ENCODE results near the gene DISP3.

The DISP3 gene

DNA sequence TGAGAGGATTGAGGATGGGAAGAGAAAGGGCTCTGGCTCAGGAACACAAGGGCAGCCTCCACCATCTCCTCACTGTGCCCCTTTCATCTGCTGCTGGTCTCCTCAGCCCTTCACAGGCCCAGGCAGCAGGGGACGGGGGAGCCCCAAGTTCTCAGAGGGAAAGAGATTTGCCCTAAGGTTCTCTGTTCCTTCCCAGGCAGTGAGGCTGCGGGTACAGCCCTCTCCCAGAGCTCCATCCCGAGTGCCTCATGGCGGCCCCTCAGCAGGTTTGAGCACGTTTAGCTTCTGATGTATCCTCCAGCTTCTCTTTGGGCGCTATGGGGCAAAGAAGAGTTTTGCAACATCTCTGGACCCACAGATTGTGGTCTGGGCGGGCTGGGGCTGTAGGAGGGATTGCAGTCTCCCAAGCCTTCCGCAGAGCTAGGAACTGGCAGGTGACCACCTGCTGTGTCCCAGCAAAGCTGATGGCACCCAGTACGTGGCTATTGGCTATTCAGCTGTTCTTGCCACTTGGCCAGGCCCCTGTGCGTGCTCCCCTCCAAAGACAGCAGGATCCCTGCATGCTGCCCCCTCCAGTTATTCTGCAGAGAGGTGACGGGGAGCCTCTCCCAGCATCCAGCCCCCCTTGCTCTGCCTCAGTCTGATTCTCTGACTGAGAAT lies 10.1 kb downstream of the DISP3 start:
- no peak for DNase-seq

DNA sequence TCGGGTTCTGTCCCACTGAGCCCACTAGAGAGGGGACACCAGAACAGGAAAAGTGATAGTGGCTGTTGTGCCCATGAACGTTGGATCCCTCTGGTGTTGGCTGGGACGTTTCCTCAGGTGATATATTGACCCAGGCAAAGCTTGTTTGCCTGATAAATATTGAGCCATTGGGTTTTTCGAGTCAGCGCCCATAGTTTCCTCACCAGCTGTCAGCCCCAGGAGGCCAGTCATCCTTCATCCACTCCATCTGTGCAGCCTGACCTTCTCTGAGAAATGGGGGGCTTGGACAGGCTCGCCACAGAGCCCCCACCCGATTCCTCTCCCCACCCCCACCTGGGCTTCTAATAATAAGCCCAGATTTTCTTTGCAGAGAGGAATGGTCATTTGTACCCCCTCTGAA lies 13.3 kb downstream of the DISP3 start:
- no peak for DNase-seq

- DNase-seq = no peak
These were observed 15.2 kb downstream of the DISP3 start for GRCh38 chr1:11493972-11494655.

DNA sequence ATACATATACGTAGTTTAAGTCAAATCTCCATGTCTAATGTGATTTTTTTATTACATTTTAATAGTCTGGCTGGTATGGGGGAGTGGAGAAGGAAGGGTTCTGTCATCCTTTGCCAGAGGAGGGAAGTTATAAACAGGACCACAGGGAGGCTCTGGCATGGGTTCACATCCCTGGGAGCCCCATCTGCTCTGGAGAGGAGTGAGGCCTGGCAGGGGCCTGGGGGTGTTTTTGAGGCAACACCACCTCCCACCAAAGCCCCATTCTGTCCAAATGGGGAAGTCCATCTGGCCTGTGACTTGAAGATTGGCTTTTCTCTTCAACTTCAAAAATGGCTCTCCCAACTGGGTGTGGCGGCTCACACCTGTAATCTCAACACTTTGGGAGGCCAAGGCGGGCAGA lies 15.8 kb downstream of the DISP3 start:
- no peak for DNase-seq

DNA sequence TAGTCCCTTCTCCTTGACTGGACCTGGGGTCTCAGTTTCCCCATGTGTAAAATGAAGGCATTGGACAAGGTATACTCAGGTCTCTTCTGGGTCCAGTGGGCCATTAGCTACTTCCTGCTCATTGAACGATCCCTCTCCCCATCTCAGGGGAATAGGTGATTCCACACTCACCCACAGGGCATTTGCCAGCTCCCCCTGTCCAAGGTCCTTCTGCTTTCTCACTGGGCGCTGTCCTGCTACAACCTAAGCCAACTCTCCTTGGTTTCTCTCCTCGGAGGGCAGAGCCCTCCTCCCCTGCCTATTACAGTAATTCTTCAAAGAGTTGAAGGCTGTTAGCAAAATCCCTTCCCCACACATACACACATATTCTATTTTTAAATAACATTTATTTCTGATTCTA lies 16.6 kb downstream of the DISP3 start:
- DNase-seq = no peak

GRCh38 chr1:11496551-11497080 lies 17.7 kb downstream of the DISP3 start:
- DNase-seq = no peak

DNA sequence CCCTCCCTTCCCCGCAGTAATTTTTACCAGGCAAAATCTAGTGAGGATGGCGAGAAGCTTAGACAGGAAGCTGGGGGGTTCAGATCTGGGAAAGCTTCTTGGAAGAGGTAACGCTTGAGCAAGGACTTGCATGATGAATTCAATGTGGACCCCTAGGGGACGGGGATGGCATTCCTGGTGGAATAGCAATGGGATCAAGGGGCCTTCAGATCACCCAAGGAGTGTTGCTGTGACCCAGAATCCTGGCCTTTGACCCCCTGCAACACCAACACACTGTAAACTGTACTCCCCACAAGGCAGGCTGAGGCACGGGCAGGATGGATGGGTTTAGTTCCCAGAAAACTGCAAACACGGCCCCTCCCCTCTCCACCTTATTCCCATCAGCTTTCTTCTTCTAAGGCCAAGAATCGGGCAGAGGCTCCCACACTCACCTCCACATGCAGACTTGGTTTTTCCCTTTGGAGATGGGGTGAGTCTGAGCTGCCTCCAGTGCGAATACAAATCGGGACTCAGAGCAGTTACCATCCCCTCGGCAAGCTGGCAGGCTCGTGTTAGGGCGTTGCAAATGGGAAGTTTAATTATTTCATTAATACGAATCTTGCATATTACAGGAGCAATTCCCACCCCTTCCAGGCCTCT lies 20.1 kb downstream of the DISP3 start:
- DNase-seq = no peak

DNA sequence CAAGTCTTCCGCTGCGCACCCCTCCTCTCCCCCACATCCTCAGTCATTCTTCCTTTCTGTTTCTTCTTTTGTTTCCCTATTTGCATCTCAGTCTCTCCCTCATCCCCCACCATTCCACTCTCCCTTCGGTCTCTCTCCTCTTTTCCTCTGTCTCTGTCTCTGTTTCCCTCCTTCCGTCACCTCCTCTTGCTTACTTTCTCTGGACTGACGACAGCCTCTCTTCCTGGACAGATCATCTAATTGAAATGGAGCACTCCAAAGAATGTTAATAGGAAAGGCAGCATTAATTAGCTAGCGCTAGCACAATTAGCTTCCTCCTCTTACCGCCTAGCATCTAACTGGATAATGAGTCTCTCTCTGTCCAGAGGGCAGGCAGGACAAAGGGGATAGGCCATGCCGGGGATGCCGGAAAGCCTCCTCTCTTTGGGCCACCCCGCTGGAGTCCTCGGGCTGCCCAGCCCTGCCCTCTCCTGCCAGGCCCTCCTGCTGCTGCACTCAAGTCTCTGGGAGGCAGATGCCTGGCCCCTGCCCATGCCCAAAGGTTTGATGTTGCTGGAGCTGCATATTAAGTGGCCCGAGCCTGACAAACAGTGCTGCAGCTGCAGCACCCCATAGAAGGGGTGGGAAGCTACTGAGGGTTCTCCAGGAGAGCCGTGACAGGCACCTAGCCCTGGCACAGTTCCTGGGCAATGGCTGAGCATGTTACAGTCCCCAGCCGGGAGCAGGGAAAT lies 20.8 kb downstream of the DISP3 start:
- DNase-seq = no peak

DNA sequence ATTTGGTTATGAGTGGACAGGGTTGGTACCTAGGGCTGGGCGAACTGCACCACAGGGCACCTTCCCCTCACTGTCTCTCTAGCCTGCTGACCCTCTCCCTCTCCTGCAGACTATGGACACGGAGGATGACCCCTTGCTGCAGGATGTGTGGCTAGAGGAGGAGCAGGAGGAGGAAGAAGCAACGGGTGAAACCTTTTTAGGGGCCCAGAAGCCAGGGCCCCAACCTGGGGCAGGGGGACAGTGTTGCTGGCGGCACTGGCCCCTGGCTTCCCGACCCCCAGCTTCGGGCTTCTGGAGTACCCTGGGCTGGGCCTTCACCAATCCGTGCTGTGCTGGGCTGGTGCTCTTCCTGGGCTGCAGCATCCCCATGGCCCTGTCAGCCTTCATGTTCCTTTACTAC lies 21.9 kb downstream of the DISP3 start:
- DNase-seq = no peak

- DNase-seq = no peak
These were observed 22.5 kb downstream of the DISP3 start for GRCh38 chr1:11501491-11501897.

- DNase-seq = no peak
These were observed 23.0 kb downstream of the DISP3 start for GRCh38 chr1:11501906-11502485.

DNA sequence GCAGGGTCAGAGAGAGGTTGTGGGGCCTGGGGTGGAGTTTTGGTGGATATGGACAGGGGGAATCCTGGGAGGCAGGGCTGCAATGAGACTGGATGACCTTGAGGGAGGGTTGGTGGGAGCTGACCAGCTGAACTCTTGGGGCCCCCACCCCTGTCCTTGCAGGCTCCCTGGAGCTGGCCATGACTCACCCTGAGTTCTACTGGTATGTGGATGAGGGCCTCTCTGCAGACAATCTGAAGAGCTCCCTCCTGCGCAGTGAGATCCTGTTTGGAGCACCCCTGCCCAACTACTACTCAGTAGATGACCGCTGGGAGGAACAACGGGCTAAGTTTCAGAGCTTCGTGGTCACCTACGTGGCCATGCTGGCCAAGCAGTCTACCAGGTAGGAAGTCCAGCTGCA lies 23.6 kb downstream of the DISP3 start:
- no peak for DNase-seq

- no peak for DNase-seq
These were observed 25.6 kb downstream of the DISP3 start for GRCh38 chr1:11504599-11504998.

- DNase-seq = no peak
These were observed 26.9 kb downstream of the DISP3 start for GRCh38 chr1:11505591-11506538.

GRCh38 chr1:11507309-11507708 lies 28.4 kb downstream of the DISP3 start:
- no peak for DNase-seq

DNA sequence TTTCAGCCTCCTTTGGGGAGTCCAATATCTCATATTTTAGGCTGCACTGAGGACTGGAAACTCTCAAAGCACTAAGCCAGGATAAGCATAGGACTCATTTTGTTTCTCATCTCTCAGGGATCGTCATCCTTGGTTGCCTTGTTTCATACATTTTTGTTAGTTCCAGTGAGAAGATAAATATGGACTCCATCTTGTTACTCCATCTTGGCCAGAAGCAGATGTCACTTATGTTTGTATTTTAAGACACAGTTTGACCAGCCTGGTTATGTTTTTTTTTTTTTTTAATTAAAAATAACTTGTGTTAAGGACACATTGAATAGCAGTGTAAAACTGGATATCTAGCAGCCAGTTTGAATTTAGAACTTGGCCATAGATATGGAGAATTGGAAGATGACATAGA lies 34.7 kb downstream of the DISP3 start:
- DNase-seq = no peak

DNA sequence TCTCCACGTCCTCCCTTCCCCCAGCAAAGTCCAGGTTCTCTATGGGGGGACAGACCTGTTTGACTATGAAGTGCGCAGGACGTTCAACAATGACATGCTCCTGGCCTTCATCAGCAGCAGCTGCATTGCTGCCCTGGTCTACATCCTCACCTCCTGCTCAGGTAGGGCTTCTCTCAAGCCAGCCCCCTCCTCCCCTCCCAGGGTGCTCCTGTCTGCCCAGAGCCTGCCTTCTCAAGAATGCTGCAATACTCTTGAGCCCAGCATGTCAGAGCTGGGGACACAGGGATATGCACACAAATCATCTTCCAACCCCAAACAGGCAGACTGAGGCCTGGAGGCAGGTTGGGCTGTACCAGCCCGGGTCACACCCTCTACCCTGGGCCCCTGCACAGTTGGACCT lies 35.4 kb downstream of the DISP3 start:
- no peak for DNase-seq

GRCh38 chr1:11515368-11516300 lies 36.7 kb downstream of the DISP3 start:
- DNase-seq = no peak

GRCh38 chr1:11516961-11517635 lies 38.1 kb downstream of the DISP3 start:
- DNase-seq = no peak

Data from activated CD4-positive, alpha-beta T cell treated with anti-CD3 and anti-CD28 coated beads for 1 hour (primary cell).